Middle frontal gyrus (tissue), 1 donor: ENCODE data around the gene DCTN4.
A peak's percentile ranks its signal among the peaks of the same experiment; 100 is the strongest.

Source experiments
- DNase-seq: peaks from one replicate; pipeline ENCODE4 v3.0.0-alpha.2; 2015; ENCODE audit warnings: low spot score; ENCODE audit errors: extremely low spot score

DCTN4 gene

GRCh38 chr5:150740992-150741391 is 17.8 kb downstream of the DCTN4 start:
- DNase-seq = no peak

- no peak for DNase-seq
Measured at GRCh38 chr5:150738862-150739261, 20.0 kb downstream of the DCTN4 start.

DNA sequence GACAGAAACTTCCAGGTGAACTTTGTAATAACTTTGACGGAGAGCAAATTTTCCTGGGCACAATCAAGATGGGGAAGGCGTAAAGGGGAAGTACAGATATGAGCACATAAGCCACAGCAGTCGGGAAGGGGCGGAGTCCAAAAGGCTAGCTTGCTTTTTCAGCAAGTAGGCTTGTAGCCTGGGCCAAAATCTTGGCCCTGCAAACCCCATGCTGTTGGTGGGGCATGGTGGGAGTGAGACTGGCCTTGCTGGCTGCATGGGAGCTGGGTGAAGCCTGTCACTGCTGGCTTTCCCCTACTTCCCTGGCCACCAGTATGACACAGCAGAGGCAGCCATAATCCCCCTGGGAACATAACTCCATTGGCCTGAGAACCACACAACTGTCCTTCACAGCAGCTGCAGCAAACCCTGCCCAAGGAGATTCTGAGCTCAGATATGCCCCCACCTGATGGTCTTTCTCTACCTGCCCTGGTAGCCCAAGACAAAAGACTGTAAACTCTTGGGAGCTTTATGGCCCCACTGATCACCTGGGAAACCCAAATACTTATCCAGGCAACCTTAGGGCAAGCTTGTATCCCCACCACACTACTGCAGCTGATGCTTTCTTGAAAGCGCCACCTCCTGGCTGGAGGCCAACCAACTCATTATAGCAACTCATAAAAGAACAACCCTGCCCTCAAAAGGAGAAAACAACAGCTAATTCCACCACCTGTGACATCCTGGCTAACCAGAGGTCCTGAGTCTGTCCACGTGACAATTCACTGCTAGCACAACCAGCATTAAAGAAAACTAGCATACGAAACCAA is 24.0 kb downstream of the DCTN4 start:
- DNase-seq = no peak

- no peak for DNase-seq
Measured at GRCh38 chr5:150731669-150732242, 27.1 kb downstream of the DCTN4 start.

GRCh38 chr5:150729859-150730258 is 29.0 kb downstream of the DCTN4 start:
- no peak for DNase-seq

DNA sequence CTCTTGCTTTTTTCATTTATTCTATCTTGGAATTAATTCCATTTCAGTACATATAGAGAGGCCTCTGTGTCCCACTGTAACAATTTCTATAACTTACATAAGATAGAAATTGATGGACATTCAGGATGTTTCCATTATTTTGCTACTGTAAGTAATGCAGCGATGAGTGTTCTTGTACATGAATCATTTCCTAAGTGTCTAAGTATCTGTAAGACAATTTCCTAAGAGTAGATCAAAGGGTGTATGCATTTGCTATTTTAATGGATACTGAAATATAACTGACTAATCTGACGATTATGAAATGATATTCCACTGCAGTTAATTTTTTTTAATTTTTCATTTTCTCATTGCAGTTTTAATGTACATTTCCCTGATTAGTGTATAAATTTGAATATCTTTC is 35.0 kb downstream of the DCTN4 start:
- DNase-seq = no peak

DNA sequence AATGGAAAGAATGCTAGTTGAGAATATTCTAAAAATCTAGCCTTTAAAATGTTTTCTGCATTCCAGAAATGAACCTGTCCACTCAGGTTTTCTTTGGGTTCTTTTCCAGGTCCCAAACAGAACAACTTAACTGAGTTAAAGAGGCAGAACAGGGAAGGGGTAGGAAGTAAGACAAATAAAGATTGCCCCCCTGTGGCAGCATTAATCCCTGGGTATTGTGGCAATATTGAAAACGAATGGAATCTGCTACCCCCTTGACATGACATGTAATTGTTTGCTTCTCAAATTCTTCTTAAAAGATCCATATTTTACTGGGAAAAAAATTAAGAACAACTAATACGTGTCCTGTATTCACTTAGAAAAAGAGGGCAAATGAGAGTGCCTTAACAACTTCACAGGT is 48.7 kb downstream of the DCTN4 start:
- no peak for DNase-seq

DNA sequence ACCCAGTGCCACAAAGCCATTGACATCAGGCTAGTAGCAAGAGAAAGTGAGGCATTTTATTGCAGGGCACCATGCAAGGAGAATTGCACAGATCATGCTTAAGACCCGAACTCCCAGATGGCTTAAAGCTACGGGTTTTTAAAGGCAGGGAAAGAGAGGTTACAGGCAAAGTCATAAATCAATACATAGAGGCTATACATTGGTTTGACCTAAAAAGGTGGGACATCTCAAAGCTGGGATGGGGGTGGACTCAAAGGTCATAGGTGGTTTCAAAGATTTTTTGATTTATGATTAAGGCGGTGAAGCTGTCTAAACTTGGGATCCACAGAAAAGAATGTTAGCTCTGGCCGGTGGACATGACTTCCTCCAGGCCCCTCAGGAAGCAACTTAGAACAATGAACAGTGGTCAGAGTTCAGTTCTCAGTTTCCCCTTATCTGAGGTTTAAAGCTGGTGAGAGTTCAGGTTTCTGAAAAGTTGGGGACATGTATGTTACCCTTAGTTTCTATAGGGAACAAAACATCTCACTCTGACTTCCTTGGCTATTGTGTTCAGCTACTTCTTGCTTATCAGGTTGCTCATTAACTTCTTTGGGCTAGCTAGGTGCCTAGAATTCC is 51.9 kb downstream of the DCTN4 start:
- no peak for DNase-seq

DNA sequence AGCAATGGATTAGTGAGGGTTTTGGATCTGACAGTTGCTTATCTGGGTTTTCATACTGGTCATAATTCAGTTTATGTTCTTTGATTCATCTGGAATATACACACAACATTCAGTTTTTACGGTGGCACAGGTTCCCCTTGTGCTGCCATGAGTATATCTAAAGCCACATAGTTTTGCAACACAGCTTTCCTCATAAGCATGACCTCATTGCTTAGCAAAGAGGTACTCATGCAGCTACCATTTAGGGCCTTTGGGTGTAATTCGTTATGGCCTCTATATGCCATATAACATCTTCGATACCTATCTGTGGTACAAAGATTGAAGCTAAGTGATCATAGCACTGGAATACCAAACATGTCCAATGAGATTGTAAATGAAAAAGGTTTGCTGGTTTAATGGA is 55.1 kb downstream of the DCTN4 start:
- no peak for DNase-seq

GRCh38 chr5:150700594-150701377 is 58.0 kb downstream of the DCTN4 start, which contains the start of gene RBM22:
Gene RBM22, minus strand, starts transcription at chr5:150701062. Its CDS starts 77 bp downstream, at chr5:150700985.
- peak; percentile 77 for DNase-seq

GRCh38 chr5:150700246-150700593 is 58.6 kb downstream of the DCTN4 start:
- no peak for DNase-seq

DNA sequence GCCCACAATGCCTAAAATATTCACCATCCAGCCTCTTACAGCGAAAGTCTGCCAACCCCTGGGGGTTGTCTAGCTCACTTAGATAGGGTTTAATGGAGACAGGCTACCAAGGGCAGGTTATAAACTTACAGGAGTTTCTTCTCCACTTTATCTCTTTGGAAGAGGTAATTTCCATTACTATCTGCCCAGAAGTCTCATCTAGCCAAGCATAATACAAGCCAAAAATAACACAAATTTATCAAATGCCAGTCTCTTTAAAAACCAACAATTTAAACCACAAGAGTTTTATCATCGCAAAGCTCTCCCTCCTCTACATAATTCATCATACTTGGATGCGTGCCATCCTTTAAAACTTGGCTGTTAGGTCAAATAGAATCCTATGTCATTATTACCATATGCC is 64.2 kb downstream of the DCTN4 start:
- no peak for DNase-seq

- DNase-seq = no peak
Measured at GRCh38 chr5:150692276-150692675, 66.5 kb downstream of the DCTN4 start.

- no peak for DNase-seq
Measured at GRCh38 chr5:150690760-150691159, 68.1 kb downstream of the DCTN4 start.

DNA sequence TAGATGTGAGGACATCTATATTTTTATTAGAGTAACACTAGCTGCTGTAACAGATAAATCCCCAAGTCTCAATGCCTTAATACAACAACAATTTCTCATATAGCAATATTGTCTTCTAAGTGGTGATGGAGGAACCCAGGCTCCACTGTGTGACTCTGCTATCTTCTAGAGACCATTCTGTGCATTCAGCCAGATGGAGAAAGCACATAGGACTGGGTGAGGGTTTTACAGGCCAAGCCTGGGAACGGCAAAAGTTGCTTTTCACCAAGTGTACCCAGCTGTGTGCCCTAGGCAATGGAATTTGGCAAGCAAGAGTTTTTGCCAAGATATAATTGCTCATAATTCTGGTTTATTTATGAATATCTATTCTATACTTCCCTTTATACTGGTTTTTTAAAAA is 69.7 kb downstream of the DCTN4 start:
- no peak for DNase-seq

DNA sequence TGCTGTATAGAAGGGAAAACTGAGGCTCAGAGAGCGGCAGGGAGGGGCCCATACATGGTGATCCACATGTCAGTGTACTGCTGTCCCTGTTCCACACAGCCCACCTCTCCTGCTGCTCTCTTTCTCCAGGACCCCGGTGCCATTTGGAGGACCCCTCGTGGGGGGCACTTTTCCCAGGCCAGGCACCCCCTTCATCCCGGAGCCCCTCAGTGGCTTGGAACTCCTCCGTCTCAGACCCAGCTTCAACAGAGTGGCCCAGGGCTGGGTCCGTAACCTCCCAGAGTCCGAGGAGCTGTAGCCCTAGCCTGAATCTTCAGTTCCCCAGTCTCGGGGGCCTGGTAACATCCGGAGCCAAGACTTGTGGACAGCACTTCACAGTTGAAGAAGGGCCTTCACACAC is 82.2 kb downstream of the DCTN4 start:
- no peak for DNase-seq

DNA sequence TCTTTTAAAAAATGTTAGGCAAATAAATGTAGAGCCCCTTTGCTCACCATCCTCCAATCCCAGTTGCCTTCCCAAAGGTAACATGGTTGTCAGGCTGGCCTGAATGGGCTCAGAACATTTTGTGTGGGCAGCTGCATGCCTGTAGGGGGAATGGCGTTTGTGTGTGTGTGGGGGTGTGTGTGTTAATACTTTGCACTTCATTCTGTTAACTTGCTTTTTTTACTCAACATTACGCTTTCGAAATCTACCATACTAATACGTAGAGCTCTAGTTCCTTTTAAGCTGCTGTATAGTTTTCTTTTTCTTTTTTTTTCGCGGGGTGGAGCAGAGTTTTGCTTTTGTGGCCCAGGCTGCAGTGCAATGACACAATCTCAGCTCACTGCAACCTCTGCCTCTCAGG is 83.7 kb downstream of the DCTN4 start:
- no peak for DNase-seq

DNA sequence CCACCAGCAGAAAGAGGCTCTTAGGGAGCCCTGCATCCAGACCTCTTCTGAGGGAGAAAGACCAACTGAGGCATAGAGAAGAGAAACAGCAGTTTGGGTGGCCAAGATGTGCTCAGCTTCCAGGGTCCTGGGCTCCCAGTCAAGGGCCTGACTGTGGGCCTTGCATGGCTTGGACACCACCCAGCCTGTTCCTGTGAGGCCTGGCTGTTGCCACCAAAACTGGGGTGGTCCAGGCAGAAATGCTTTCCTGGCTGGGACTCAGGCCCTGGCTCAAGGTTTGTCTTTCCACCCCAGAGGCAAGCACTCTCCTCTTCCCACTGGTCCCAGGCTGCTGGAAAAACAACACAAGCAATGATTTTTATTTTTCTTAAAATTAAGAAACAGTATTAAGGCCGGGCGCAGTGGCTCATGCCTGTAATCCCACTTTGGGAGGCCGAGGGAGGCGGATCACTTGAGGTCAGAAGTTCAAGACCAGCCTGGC is 84.4 kb downstream of the DCTN4 start:
- DNase-seq = no peak

DNA sequence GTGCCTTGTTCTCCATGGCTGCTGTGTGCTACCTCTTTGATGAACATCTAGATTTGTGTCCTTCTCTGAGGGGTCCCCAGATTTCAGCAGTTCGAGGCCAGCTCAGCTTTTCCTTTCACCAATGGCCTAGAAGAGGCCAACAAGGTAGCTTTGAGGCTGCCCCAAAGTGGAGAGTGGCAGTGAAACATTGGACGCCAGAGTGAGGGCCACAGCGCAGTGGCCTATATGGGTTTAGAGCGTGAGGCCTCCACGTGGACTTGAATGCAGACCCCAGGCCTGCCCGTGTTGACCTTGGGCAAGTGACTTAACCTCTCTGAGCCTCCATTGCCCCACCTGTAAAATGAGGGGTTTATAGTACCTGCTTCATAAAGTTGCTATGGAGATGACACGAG is 85.9 kb downstream of the DCTN4 start:
- no peak for DNase-seq

GRCh38 chr5:150672237-150672883 is 86.5 kb downstream of the DCTN4 start:
- DNase-seq = peak; percentile 11

DNA sequence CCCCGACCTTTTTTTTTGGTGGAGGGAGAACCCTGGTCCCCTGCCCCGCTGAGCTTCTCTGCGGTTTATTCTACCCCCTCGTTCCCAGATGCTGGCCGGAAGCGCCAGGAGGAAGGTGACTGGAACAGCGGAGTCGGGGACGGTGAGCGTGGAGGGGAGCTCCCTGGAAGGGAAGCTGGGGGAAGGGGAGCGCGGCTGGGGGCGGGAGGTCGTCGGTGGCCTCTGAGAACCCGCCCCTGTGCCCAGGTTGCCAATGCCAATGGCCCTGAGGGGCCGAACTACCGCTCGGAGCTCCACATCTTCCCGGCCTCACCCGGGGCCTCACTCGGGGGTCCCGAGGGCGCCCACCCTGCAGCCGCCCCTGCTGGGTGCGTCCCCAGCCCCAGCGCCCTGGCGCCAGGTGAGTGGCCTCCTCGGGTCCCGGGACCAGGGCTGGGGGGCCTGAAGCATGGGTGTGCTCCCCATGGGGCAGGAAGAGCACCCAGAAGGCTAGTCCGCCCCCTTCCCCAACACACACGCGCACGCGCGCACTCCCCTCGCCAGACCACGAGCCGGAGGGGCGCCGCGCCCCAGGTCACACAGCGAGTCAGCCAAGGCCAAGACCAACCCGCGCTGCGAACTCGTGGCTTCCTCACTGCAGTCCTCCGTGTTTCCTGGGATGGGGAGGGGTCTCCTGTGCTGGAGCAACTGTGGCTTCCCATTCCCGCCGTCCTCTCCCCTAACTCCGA is 87.1 kb downstream of the DCTN4 start:
- no peak for DNase-seq
